Measurements from ENCODE around the gene INPP4B. TPM values are rescaled to one million over a fixed set of nuclear protein-coding genes. Genes with fewer than 3 reads are reported as not detected.

INPP4B gene
- total RNA-seq, 1 experiment from 2014 or later = 0.07 TPM

- no peaks in the 10 kb centered on the region for H3K79me2 ChIP-seq (ENCODE audit: insufficient read depth, low read length)
- H2BK5ac ChIP-seq (ENCODE audit: insufficient read length, low read length) = no peak overlapping the region
- H3K23me2 ChIP-seq (ENCODE audit: insufficient read length, low read depth, low read length, poor library complexity, severe bottlenecking) = no peaks in the 10 kb centered on the region
- no peak overlapping the region for H3T11ph ChIP-seq (ENCODE audit: low read length)
- DNase-seq = no peak
- Mint-ChIP-seq H3K9me3 (no peaks in the 10 kb centered on the region; a peak in 2 of 5 replicates), H3K27ac (no peak overlapping the region), H3K36me3 (ENCODE audit: insufficient read depth in 1 of 3, low read depth in 3 of 3) (no peaks in the 10 kb centered on the region), H3K27me3 (ENCODE audit: low read depth) (peaks cover 6% of the 10 kb centered on the region), H3K4me3 (no peak overlapping the region), H3K4me1 (peaks cover 7 to 10% of the 10 kb centered on the region in 2 experiments)
- H2BK120ac ChIP-seq (ENCODE audit: low read depth, low read length, poor library complexity, severe bottlenecking) = no peak overlapping the region
- TF ChIP-seq CTCF (conservative IDR thresholded peaks at IDR 0.05) = no peak
- no peaks in the 10 kb centered on the region for H3K9me3 ChIP-seq (ENCODE audit: control insufficient read depth, low read depth, low read length)
- no peak overlapping the region for H2AFZ ChIP-seq (ENCODE audit: low read length)
- no peak overlapping the region for H4K91ac ChIP-seq (ENCODE audit: insufficient read length, low read depth, low read length)
- H3K27me3 ChIP-seq (ENCODE audit: insufficient read depth, low read length) = no peaks in the 10 kb centered on the region
- no peak overlapping the region for H3K56ac ChIP-seq (ENCODE audit: insufficient read length, low read depth, low read length)
- H2AK5ac ChIP-seq (ENCODE audit: insufficient read length, low read length) = no peak overlapping the region
- H3K23ac ChIP-seq (ENCODE audit: insufficient read length, low read depth, low read length) = no peak overlapping the region
- no peak overlapping the region for H3K9ac ChIP-seq (ENCODE audit: extremely low read depth, insufficient read length, low read length)
- no peak overlapping the region for H3K27ac ChIP-seq (ENCODE audit: insufficient read length, low read depth, low read length)
- H3K4ac ChIP-seq (ENCODE audit: low read depth, low read length) = no peak overlapping the region
- H4K20me1 ChIP-seq (ENCODE audit: control insufficient read depth, insufficient read depth, insufficient read length) = no peaks in the 10 kb centered on the region
- WGBS (ENCODE audit: extremely low coverage, insufficient read length, low lambda C conversion rate) = no CpG with 5 or more reads among the region's 4 CpGs
- no peaks in the 10 kb centered on the region for H3K79me1 ChIP-seq (ENCODE audit: insufficient read depth, low read depth, low read length, poor library complexity, severe bottlenecking)
- H2BK15ac ChIP-seq (ENCODE audit: low read depth, low read length) = no peak overlapping the region
- H4K8ac ChIP-seq (replicated peaks; ENCODE audit: insufficient read length, low read depth, low read length) = no peak overlapping the region
- H4K5ac ChIP-seq (ENCODE audit: insufficient read length, low read depth, low read length) = no peak overlapping the region
- no peak overlapping the region for H3K14ac ChIP-seq (ENCODE audit: insufficient read depth, low read length)
- no peak overlapping the region for H2BK12ac ChIP-seq (ENCODE audit: insufficient read length, low read depth, low read length)
- H3K18ac ChIP-seq (ENCODE audit: insufficient read length, low read depth, low read length) = no peak overlapping the region
- no peak overlapping the region for H3K4me2 ChIP-seq (ENCODE audit: insufficient read depth, insufficient read length, low read length)
- no peaks in the 10 kb centered on the region for H3K4me1 ChIP-seq (ENCODE audit: insufficient read depth, low read length)
- H2BK20ac ChIP-seq (ENCODE audit: low read depth, low read length, poor library complexity, severe bottlenecking) = no peak overlapping the region
Observed at GRCh38 chr4:142703694-142704309, 142.3 kb downstream of the INPP4B start.

All from H9 (cell line).